IMR-90 (cell line): ENCODE results near the gene ANLN. TPM values are rescaled to one million over a fixed set of nuclear protein-coding genes. Genes with fewer than 3 reads are reported as not detected.

ENCODE experiments used
- ATAC-seq: fragments of 200-7000 bp; cut with Tn5 transposase; 2 replicates; pipeline ENCODE4 v1.9.1; 2020; ENCODE audit warnings: low read depth, mild to moderate bottlenecking, moderate library complexity
- BruUV-seq: library from RNA; stranded (reverse); fragments of 400-500 nt; replicated peaks from 2 replicates; lab custom pipeline; 2021; lab: Mats Ljungman, UMichigan
- CTCF ChIA-PET: fragments of 300-600 bp; formaldehyde crosslinking; extraction: SDS; loops from one replicate; lab custom pipeline; 2021; ENCODE audit warnings: antibody characterized with exemption; lab: Yijun Ruan, JAX
- POLR2A ChIA-PET: fragments of 300-600 bp; sonication (Branson Sonifier 250); formaldehyde crosslinking; loops from one replicate; lab custom pipeline; 2022; ENCODE audit warnings: antibody characterized with exemption; ENCODE audit not compliant: unreplicated experiment; lab: Charles Lee
- DNase-seq: peaks from one replicate; pipeline ENCODE4 v3.0.0; 2013
- H2AFZ ChIP-seq: replicated peaks from 2 replicates; pipeline ENCODE3; 2013; ENCODE audit warnings: low read length, mild to moderate bottlenecking; ENCODE audit not compliant: poor library complexity
- H2AK5ac ChIP-seq: 2 replicates; pipeline ENCODE4 v1.6.1; 2013; ENCODE audit warnings: low read depth, low read length, inconsistent platforms
- H2AK9ac ChIP-seq: replicated peaks from 2 replicates; pipeline ENCODE3; 2013; ENCODE audit warnings: mild to moderate bottlenecking, low read depth, low read length, moderate library complexity; ENCODE audit not compliant: poor library complexity
- H2BK120ac ChIP-seq: 2 replicates; pipeline ENCODE4 v1.6.1; 2013; ENCODE audit warnings: low read depth, low read length, inconsistent platforms
- H2BK15ac ChIP-seq: 3 replicates; pipeline ENCODE4 v1.6.1; 2013; ENCODE audit warnings: low read depth, low read length, inconsistent platforms
- H2BK20ac ChIP-seq: 2 replicates; pipeline ENCODE4 v1.6.1; 2013; ENCODE audit warnings: low read depth, mild to moderate bottlenecking, inconsistent platforms, low read length, moderate library complexity
- H2BK5ac ChIP-seq: 2 replicates; pipeline ENCODE4 v1.6.1; 2013; ENCODE audit warnings: mild to moderate bottlenecking, low read depth, low read length, inconsistent platforms; ENCODE audit not compliant: poor library complexity, severe bottlenecking
- H3K14ac ChIP-seq: replicated peaks from 2 replicates; pipeline ENCODE4 v1.6.1; 2013; ENCODE audit warnings: low read depth, low read length, inconsistent platforms
- H3K18ac ChIP-seq: 2 replicates; pipeline ENCODE4 v1.6.1; 2013; ENCODE audit warnings: low read depth, low read length, control low read depth
- H3K23ac ChIP-seq: 2 replicates; pipeline ENCODE4 v1.6.1; 2013; ENCODE audit warnings: low read depth, low read length, inconsistent platforms
- H3K27ac ChIP-seq: 2 replicates; pipeline ENCODE4 v1.5.1; 2013; ENCODE audit warnings: mild to moderate bottlenecking, control low read depth, low read length; ENCODE audit not compliant: insufficient read depth
- H3K27me3 ChIP-seq: 2 replicates; pipeline ENCODE4 v1.6.1; 2013; ENCODE audit warnings: low read length; ENCODE audit not compliant: control insufficient read depth, insufficient read depth
- H3K36me3 ChIP-seq: 2 replicates; pipeline ENCODE4 v1.6.1; 2013; ENCODE audit warnings: low read length, mixed read lengths; ENCODE audit not compliant: control insufficient read depth, insufficient read depth
- H3K4ac ChIP-seq: 2 replicates; pipeline ENCODE4 v1.6.1; 2013; ENCODE audit warnings: low read depth, low read length, inconsistent platforms
- H3K4me1 ChIP-seq: 2 replicates; pipeline ENCODE4 v1.6.1; 2013; ENCODE audit warnings: low read length, mixed read lengths; ENCODE audit not compliant: control insufficient read depth, insufficient read depth
- H3K4me2 ChIP-seq: 2 replicates; pipeline ENCODE4 v1.6.1; 2013; ENCODE audit warnings: low read depth, mild to moderate bottlenecking, control low read depth, low read length, moderate library complexity
- H3K4me3 ChIP-seq: 2 replicates; pipeline ENCODE4 v1.5.1; 2013; ENCODE audit warnings: low read depth, mild to moderate bottlenecking, control low read depth, low read length, moderate library complexity; ENCODE audit not compliant: insufficient read depth
- H3K56ac ChIP-seq: 2 replicates; pipeline ENCODE4 v1.6.1; 2013; ENCODE audit warnings: low read length, inconsistent platforms; ENCODE audit not compliant: insufficient read depth; ENCODE audit errors: extremely low read depth
- H3K79me1 ChIP-seq, 2 experiments: 2 replicates each; pipeline ENCODE4 v1.6.1; 2013; ENCODE audit warnings: low read length in 2 of 2, inconsistent platforms in 1 of 2, low read depth in 1 of 2
- H3K9ac ChIP-seq: 2 replicates; pipeline ENCODE4 v1.6.1; 2013; ENCODE audit warnings: low read depth, low read length, control low read depth
- H3K9me1 ChIP-seq: 2 replicates; pipeline ENCODE4 v1.6.1; 2013; ENCODE audit warnings: low read length, inconsistent platforms; ENCODE audit not compliant: insufficient read depth
- H3K9me3 ChIP-seq: 2 replicates; pipeline ENCODE4 v1.6.1; 2013; ENCODE audit warnings: low read length; ENCODE audit not compliant: control insufficient read depth, insufficient read depth
- H4K20me1 ChIP-seq: 2 replicates; pipeline ENCODE4 v1.6.1; 2013; ENCODE audit warnings: low read length, inconsistent platforms; ENCODE audit not compliant: insufficient read depth
- H4K5ac ChIP-seq: 2 replicates; pipeline ENCODE4 v1.6.1; 2013; ENCODE audit warnings: mild to moderate bottlenecking, low read depth, low read length, control low read depth
- H4K8ac ChIP-seq, 2 experiments: 2 replicates each; pipeline ENCODE4 v1.6.1; 2013; ENCODE audit warnings: low read depth in 2 of 2, low read length in 2 of 2, control low read depth in 1 of 2, inconsistent platforms in 1 of 2
- H4K91ac ChIP-seq: 2 replicates; pipeline ENCODE4 v1.6.1; 2013; ENCODE audit warnings: low read depth, low read length, inconsistent platforms; ENCODE audit not compliant: insufficient read depth
- POLR2A ChIP-seq: IDR thresholded peaks from 2 replicates; pipeline ENCODE4 v1.6.1; 2012; ENCODE audit warnings: mild to moderate bottlenecking, low read depth, low read length
- RFX5 ChIP-seq: IDR thresholded peaks from 2 replicates; pipeline ENCODE4 v1.8.0; 2012; ENCODE audit warnings: low read depth, mild to moderate bottlenecking, low read length, moderate library complexity
- WGBS, 2 experiments: methylation state at CpG; one replicate each; pipeline versions ENCODE4 v1.1.5 to v1.1.7; 2013; ENCODE audit warnings: missing lambda C conversion rate in 2 of 2; ENCODE audit not compliant: insufficient read length in 1 of 2; ENCODE audit errors: extremely low coverage in 2 of 2; 5-methylcytosine and 5-hydroxymethylcytosine counted together
- dilution Hi-C: fragments of 300-500 bp; cut with HindIII; formaldehyde crosslinking; loops from one replicate; pipeline ENCODE4 v1.14.3; 2018; ENCODE audit warnings: low sequenced_read_pairs; ENCODE audit not compliant: unreplicated experiment
- in situ Hi-C: fragments of 300-500 bp; cut with MboI; formaldehyde crosslinking; loops from 3 replicates; pipeline ENCODE4 v1.14.3; 2019; ENCODE audit warnings: low sequenced_read_pairs, inconsistent platforms, mixed read lengths
- intact Hi-C: fragments of 100-400 bp; cut with micrococcal nuclease; formaldehyde crosslinking; loops from 2 replicates; pipeline ENCODE4 v1.10.0; 2022
- polyA plus RNA-seq, 3 experiments: library from polyadenylated mRNA; depleted of rRNA; stranded (reverse); fragments of >200 nt; gene quantifications; 2 replicates each; pipeline ENCODE4 v1.2.3, GENCODE V29; 2012; ENCODE audit warnings: low replicate concordance in 1 of 3
- total RNA-seq: library from RNA; depleted of rRNA; stranded (reverse); fragments of >200 nt; gene quantifications from 2 replicates; pipeline ENCODE4 v1.2.3, GENCODE V29; 2012

The ANLN gene
- total and polyA plus RNA-seq, 2 of the 4 experiments (the other 2 are of a cell fraction) = 60.5 to 276 TPM

GRCh38 chr7:36459236-36459960 is 69.7 kb downstream of the ANLN start:
- in situ Hi-C loops = no loop called here
- dilution Hi-C loops = no loop called here
- no peak overlapping the region for H3K4ac ChIP-seq

More at GRCh38 chr7:36459236-36459960, 69.7 kb downstream of the ANLN start:
- no peak overlapping the region for H3K4me2 ChIP-seq
- H2BK15ac ChIP-seq = no peak overlapping the region
- H2BK120ac ChIP-seq = no peak overlapping the region
- no peak overlapping the region for H2BK20ac ChIP-seq
- H3K56ac ChIP-seq = no peak overlapping the region
- H3K14ac ChIP-seq = no peak overlapping the region
- no peaks in the 10 kb centered on the region for H3K9me3 ChIP-seq
- ATAC-seq (no peak), DNase-seq (no peak)
- TF ChIP-seq RFX5 (no peak), POLR2A (no peak)
- H3K4me3 ChIP-seq = no peak overlapping the region
- H4K5ac ChIP-seq = no peak overlapping the region
- ChIA-PET POLR2A (no interaction called here), CTCF (interaction anchor here (1.1 kb wide), 1 partner anchor 18 kb away, joined by 4 read pairs; no protein-coding TSS in a partner anchor)
- no peaks in the 10 kb centered on the region for H3K79me1 ChIP-seq
- no peak overlapping the region for H4K8ac ChIP-seq
- H2AK9ac ChIP-seq = no peak overlapping the region
- no peak overlapping the region for H3K23ac ChIP-seq
- no peaks in the 10 kb centered on the region for H4K20me1 ChIP-seq
- H4K91ac ChIP-seq = no peak overlapping the region
- H3K4me1 ChIP-seq = peaks cover 2% of the 10 kb centered on the region; the same call in 1 of the 2 replicates
- H3K27ac ChIP-seq = no peak overlapping the region
- no TSS peak for BruUV-seq
- H3K36me3 ChIP-seq = 0 out of 2 replicates have a peak, but pooled peaks cover 1% of the 10 kb centered on the region
- intact Hi-C loops = no loop called here
- no peak overlapping the region for H2AFZ ChIP-seq
- peaks cover 11% of the 10 kb centered on the region for H3K27me3 ChIP-seq
- H3K9ac ChIP-seq = no peak overlapping the region
- H3K9me1 ChIP-seq = no peaks in the 10 kb centered on the region
- no peak overlapping the region for H3K18ac ChIP-seq
- WGBS, 2 experiments = 81% methylated on average over 5 of the region's 12 CpGs; no CpG with 5 or more reads in 1 of the 2 experiments
- no peak overlapping the region for H2AK5ac ChIP-seq
- no peak overlapping the region for H2BK5ac ChIP-seq
